ENCODE results near the gene MAPK7. TPM values are rescaled to one million over a fixed set of nuclear protein-coding genes. Genes with fewer than 3 reads are reported as not detected.
"Not testable (repeated sequence)": the region's sequence is repeated elsewhere in the genome, so short reads cannot be mapped to it uniquely, and the experiment has no call there.

Gene MAPK7
- total and polyA plus RNA-seq, 8 donors = 19.8 to 33.8 (median 24.3) TPM

DNA sequence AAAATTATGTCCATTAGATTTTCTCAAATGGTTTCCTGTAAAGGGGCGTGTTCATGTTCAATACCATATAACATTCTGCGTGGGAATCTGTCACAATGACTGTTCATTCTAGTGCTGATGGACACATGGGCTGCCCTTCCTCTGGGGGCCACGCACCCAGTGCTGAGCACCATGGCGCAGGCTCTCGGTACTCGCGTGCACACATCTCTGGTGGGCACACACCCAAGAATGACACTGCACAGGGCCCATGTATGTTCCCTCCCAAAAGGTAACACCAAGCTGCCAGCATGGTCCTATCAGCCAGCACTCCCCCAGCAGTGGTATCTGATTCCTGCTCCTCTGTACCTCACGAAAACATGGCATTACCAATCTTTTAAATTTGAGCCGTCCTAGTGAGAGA is 29.5 kb upstream of the MAPK7 start:
- TF ChIP-seq, protein P1, sequence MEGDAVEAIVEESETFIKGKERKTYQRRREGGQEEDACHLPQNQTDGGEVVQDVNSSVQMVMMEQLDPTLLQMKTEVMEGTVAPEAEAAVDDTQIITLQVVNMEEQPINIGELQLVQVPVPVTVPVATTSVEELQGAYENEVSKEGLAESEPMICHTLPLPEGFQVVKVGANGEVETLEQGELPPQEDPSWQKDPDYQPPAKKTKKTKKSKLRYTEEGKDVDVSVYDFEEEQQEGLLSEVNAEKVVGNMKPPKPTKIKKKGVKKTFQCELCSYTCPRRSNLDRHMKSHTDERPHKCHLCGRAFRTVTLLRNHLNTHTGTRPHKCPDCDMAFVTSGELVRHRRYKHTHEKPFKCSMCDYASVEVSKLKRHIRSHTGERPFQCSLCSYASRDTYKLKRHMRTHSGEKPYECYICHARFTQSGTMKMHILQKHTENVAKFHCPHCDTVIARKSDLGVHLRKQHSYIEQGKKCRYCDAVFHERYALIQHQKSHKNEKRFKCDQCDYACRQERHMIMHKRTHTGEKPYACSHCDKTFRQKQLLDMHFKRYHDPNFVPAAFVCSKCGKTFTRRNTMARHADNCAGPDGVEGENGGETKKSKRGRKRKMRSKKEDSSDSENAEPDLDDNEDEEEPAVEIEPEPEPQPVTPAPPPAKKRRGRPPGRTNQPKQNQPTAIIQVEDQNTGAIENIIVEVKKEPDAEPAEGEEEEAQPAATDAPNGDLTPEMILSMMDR (IDR thresholded peaks at IDR 0.05) = no peak
- ATAC-seq (no peak), DNase-seq (no peak)
- Histone ChIP-seq H3K4me1 (peaks cover 0 to 2% of the 10 kb centered on the region in 2 donors), H3K4me3 (no peak overlapping the region), H3K9me3 (no peaks in the 10 kb centered on the region), H3K27me3 (no peaks in the 10 kb centered on the region), H3K27ac (no peak overlapping the region), H3K36me3 (no peaks in the 10 kb centered on the region)
- intact Hi-C loops (cut with DNase I) = no loop called here

DNA sequence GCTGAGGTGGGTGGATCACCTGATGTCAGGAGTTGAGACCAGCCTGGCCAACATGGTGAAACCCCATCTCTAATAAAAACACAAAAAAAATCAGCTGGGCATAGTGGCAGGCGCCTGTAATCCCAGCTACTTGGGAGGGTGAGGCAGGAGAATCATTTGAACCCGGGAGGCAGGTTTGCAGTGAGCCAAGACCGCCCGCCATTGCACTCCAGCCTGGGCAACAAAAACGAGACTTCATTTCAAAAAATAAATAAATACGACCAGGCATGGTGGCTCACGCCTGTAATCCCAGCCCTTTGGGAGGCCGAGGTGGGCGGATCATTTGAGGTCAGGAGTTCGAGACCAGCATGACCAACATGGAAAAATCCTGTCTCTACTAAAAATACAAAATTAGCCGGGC is 24.9 kb upstream of the MAPK7 start:
- ATAC-seq; intact Hi-C loops (cut with DNase I); H3K36me3 ChIP-seq; H3K4me3 ChIP-seq; H3K4me1 ChIP-seq; H3K27me3 ChIP-seq; H3K27ac ChIP-seq; H3K9me3 ChIP-seq: not testable (repeated sequence)
- DNase-seq = peak in 1 of 4 donors; percentile 20

DNA sequence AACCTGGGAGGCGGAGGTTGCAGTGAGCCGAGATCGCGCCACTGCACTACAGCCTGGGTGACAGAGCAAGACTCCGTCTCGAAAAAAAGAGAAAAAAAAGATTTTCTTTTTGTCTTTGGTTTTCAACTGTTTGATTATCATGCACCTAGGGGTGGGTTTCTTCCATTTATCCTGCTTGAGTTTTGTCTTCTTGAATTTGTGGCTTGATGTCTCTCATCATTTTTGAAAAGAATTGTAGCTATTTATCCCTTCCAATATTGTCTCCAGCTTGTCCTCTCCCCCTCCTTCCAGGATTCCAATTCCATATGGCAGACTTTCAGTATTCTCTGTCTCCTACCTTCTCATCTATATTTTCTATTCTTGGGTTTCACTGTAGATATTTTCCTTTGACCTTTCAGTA is 23.6 kb upstream of the MAPK7 start:
- intact Hi-C loops (cut with DNase I) = no loop called here
- DNase-seq (no peak), ATAC-seq (no peak)
- TF ChIP-seq, protein P1 (IDR thresholded peaks at IDR 0.05) = no peak
- Histone ChIP-seq H3K36me3 (no peaks in the 10 kb centered on the region), H3K4me1 (no peaks in the 10 kb centered on the region), H3K27me3 (no peaks in the 10 kb centered on the region), H3K9me3 (no peaks in the 10 kb centered on the region), H3K4me3 (no peak overlapping the region), H3K27ac (no peak overlapping the region)

DNA sequence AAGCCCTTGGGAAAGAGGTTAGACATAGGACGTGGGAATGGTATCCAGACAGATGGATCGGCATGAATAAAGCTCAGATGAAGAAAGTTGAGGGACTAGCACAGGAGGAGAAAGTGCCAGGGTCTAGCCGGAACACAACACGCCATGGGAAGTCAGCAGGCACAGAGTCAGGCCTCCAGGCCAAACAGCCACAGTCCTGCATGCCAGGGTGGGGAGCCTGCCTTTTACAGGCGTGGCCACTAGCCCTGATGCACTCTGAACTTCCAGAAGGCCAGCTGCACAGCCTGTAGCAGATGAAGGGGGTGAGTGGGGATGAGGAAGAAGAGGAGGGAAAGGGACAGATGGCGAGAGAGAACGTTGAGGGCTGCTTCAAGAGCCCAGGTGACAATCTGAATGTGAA is 20.9 kb upstream of the MAPK7 start:
- intact Hi-C loops (cut with DNase I) = no loop called here
- ATAC-seq = no peak

DNA sequence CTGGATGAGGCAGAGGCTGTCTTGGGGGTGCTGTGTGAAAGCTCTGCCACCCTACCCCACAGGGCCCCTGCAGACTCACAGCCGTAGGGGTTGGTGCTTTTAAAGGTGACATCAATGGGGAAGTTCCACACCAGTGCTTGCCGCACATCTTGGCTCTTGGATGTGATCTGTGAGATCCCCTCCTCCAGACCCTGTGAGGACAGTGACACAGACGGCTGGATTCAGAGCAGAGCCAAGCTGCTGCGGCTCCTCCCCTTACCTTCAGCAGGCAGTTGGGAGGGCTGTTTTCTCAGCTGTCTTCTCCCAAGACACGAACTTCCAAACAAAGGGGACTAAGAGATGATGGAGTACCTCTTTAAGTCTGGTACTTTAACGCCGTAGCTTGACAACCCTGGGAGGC is 20.5 kb upstream of the MAPK7 start:
- Histone ChIP-seq H3K9me3 (no peaks in the 10 kb centered on the region), H3K4me3 (no peak overlapping the region), H3K27ac (no peak overlapping the region), H3K36me3 (no peaks in the 10 kb centered on the region), H3K27me3 (peaks cover 0 to 5% of the 10 kb centered on the region in 2 donors), H3K4me1 (peaks cover 0 to 11% of the 10 kb centered on the region in 2 donors)
- ATAC-seq (no peak), DNase-seq (peak in 1 of 4 donors; percentile 19)
- intact Hi-C loops (cut with DNase I) = no loop called here
- TF ChIP-seq, protein P1 (IDR thresholded peaks at IDR 0.05) = no peak

More for the DNA sequence above, 20.9 kb upstream of the MAPK7 start:
- Histone ChIP-seq H3K27ac (no peak overlapping the region), H3K9me3 (no peaks in the 10 kb centered on the region), H3K4me1 (peaks cover 0 to 10% of the 10 kb centered on the region in 2 donors), H3K4me3 (no peak overlapping the region), H3K27me3 (peaks cover 0 to 5% of the 10 kb centered on the region in 2 donors), H3K36me3 (no peaks in the 10 kb centered on the region)
- TF ChIP-seq, protein P1 (IDR thresholded peaks at IDR 0.05) = no peak
- DNase-seq = peak in 1 of 4 donors; percentile 13

DNA sequence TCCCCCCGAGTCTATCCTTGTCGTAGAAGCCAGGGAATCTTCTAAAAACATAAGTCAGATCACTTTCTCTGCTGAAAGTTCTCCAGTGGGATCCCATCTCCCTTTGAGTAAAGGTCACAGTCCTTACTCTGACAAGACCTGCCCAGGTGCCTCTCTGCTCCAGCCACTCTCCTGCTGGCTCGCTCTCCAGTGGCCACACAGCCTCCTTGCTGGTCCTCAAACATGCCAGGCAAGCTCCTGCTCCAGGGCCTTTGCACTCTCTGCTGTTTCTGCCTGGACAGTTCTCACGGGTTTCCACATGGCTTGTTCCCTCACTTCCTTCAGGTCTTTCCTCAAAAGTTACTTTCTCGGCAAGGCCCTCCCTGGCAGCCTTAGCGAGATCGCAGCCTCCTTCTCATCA is 19.1 kb upstream of the MAPK7 start:
- H3K27me3 ChIP-seq = peaks cover 0 to 8% of the 10 kb centered on the region in 2 donors

More for the DNA sequence above, 19.1 kb upstream of the MAPK7 start:
- Histone ChIP-seq H3K4me1 (peaks cover 0 to 18% of the 10 kb centered on the region in 2 donors), H3K9me3 (no peaks in the 10 kb centered on the region), H3K4me3 (no peak overlapping the region), H3K36me3 (no peaks in the 10 kb centered on the region), H3K27ac (no peak overlapping the region)
- DNase-seq (peak in 1 of 4 donors; percentile 25), ATAC-seq (no peak)
- intact Hi-C loops (cut with DNase I) = no loop called here
- TF ChIP-seq, protein P1 (IDR thresholded peaks at IDR 0.05) = no peak
